ENCODE data around the gene MAP3K12.

DNA sequence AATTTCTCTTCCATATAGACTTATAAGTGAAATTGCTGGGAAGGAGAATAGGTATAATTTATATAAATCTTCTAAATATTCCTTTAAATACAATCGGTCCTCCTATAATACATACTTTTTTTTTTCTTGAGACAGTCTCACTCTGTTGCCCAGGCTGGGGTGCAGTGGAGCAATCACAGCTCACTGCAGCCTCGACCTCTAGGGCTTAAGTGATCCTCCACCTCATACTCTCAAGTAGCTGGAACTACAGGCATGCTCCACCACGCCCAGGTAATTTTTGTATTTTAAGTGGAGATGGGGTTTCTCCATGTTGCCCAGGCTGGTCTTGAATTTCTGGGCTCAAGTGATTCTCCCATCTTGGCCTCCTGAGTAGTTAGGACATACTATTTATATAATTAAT, 37.7 kb upstream of the MAP3K12 start:
- TF ChIP-seq HNF4G (IDR thresholded peaks at IDR 0.05; ENCODE audit: borderline replicate concordance, low read depth, low read length) = no peak
- no peak for TF ChIP-seq HNF4G (CRISPR knock-in tag; IDR thresholded peaks at IDR 0.05; ENCODE audit: borderline replicate concordance, low read depth)
- TF ChIP-seq, protein P1, sequence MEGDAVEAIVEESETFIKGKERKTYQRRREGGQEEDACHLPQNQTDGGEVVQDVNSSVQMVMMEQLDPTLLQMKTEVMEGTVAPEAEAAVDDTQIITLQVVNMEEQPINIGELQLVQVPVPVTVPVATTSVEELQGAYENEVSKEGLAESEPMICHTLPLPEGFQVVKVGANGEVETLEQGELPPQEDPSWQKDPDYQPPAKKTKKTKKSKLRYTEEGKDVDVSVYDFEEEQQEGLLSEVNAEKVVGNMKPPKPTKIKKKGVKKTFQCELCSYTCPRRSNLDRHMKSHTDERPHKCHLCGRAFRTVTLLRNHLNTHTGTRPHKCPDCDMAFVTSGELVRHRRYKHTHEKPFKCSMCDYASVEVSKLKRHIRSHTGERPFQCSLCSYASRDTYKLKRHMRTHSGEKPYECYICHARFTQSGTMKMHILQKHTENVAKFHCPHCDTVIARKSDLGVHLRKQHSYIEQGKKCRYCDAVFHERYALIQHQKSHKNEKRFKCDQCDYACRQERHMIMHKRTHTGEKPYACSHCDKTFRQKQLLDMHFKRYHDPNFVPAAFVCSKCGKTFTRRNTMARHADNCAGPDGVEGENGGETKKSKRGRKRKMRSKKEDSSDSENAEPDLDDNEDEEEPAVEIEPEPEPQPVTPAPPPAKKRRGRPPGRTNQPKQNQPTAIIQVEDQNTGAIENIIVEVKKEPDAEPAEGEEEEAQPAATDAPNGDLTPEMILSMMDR (CRISPR knock-in tag; IDR thresholded peaks at IDR 0.05) = no peak

Measured in HepG2 (cell line).